22Rv1 (cell line): ENCODE results near the gene INSC.

Experiments
- ZFX ChIP-seq: fragments of 450-650 bp; IDR thresholded peaks from 2 replicates; pipeline ENCODE4 v1.6.1; 2017; ENCODE audit warnings: antibody characterized with exemption, borderline replicate concordance
- TF ChIP-seq, protein P1 (sequence below): fragments of 450-650 bp; IDR thresholded peaks from 2 replicates; pipeline ENCODE4 v1.5.1; 2017; ENCODE audit warnings: mild to moderate bottlenecking

DNA sequence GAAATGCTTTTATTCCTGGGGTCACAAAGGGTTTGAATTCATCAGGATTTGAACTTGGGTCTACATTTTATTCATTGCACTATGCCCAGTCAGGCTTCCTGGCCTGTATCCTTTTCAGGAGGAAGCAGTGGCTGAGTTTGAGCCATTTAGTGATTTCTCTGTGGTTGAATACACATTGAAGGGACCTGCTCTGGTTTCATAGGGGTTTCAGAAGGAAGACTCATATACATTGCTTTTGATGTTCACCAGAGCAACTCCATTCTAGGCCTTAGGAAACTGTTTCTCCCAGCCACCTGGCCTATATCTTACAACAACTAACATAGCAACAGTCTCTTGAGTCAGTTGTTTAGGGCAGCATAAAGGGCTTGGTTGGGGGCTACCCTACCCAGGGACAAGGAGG, 165.7 kb downstream of the INSC start:
- TF ChIP-seq, protein P1, sequence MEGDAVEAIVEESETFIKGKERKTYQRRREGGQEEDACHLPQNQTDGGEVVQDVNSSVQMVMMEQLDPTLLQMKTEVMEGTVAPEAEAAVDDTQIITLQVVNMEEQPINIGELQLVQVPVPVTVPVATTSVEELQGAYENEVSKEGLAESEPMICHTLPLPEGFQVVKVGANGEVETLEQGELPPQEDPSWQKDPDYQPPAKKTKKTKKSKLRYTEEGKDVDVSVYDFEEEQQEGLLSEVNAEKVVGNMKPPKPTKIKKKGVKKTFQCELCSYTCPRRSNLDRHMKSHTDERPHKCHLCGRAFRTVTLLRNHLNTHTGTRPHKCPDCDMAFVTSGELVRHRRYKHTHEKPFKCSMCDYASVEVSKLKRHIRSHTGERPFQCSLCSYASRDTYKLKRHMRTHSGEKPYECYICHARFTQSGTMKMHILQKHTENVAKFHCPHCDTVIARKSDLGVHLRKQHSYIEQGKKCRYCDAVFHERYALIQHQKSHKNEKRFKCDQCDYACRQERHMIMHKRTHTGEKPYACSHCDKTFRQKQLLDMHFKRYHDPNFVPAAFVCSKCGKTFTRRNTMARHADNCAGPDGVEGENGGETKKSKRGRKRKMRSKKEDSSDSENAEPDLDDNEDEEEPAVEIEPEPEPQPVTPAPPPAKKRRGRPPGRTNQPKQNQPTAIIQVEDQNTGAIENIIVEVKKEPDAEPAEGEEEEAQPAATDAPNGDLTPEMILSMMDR = no peak
- TF ChIP-seq ZFX = no peak
